GM12878 (cell line): ENCODE results near the gene HCFC2. TPM values are rescaled to one million over a fixed set of nuclear protein-coding genes. Genes with fewer than 3 reads are reported as not detected.

Experiments
- ATAC-seq: fragments of 200-7000 bp; cut with Tn5 transposase; 3 replicates; pipeline ENCODE4 v1.9.1; 2020; ENCODE audit warnings: mild to moderate bottlenecking, moderate library complexity
- BruUV-seq: library from RNA; stranded (reverse); fragments of 400-500 nt; replicated peaks from 2 replicates; lab custom pipeline; 2021; lab: Mats Ljungman, UMichigan
- CTCF ChIA-PET: fragments of 300-600 bp; sonication (Branson Sonifier 250); formaldehyde crosslinking; extraction: SDS; loops from one replicate; lab custom pipeline; 2021; ENCODE audit warnings: inconsistent platforms; lab: Yijun Ruan, JAX
- POLR2A ChIA-PET: fragments of 350-600 bp; formaldehyde crosslinking; extraction: SDS; loops from one replicate; lab custom pipeline; 2021; ENCODE audit warnings: inconsistent platforms; lab: Charles Lee
- RAD21 ChIA-PET: fragments of 300-600 bp; sonication (Branson Sonifier 250); formaldehyde crosslinking; loops from one replicate; lab custom pipeline; 2023; ENCODE audit warnings: antibody characterized with exemption; ENCODE audit not compliant: unreplicated experiment; lab: Charles Lee
- SMC1A ChIA-PET: fragments of 300-600 bp; sonication (Branson Sonifier 250); formaldehyde crosslinking; loops from one replicate; lab custom pipeline; 2023; ENCODE audit not compliant: unreplicated experiment, uncharacterized antibody; lab: Charles Lee
- DNase-seq: peaks from one replicate; pipeline ENCODE4 v3.0.0-alpha.2; 2011; ENCODE audit warnings: low read depth, low spot score
- FAIRE-seq: peaks from 3 replicates; lab custom pipeline; 2011; peaks lifted over from hg19 to GRCh38; lab: Jason Lieb, UNC
- H2AFZ ChIP-seq: 2 replicates; pipeline ENCODE4 v1.6.0; 2011; ENCODE audit warnings: low read depth, low read length, control low read depth; ENCODE audit not compliant: control insufficient read depth
- H3K27ac ChIP-seq: 2 replicates; pipeline ENCODE4 v1.5.1; 2011; ENCODE audit warnings: control low read depth; ENCODE audit not compliant: control insufficient read depth, insufficient read depth
- H3K27me3 ChIP-seq, 2 experiments: replicated peaks in 1 of 2; 2 replicates each; pipeline versions ENCODE4 v1.6.0 to v1.6.1; 2011; ENCODE audit warnings: low read length in 1 of 2; ENCODE audit not compliant: control insufficient read depth in 2 of 2, insufficient read depth in 2 of 2
- H3K36me3 ChIP-seq, 2 experiments: 2 replicates each; pipeline ENCODE4 v1.5.1; 2011; ENCODE audit warnings: low read length in 1 of 2; ENCODE audit not compliant: control insufficient read depth in 2 of 2, insufficient read depth in 2 of 2
- H3K4me1 ChIP-seq: 2 replicates; pipeline ENCODE4 v1.6.1; 2011; ENCODE audit warnings: mild to moderate bottlenecking, low read length, moderate library complexity, mixed read lengths; ENCODE audit not compliant: control insufficient read depth, insufficient read depth
- H3K4me2 ChIP-seq: 2 replicates; pipeline ENCODE4 v1.6.0; 2011; ENCODE audit warnings: control low read depth; ENCODE audit not compliant: control insufficient read depth, insufficient read depth
- H3K4me3 ChIP-seq: fragments of 200-600 bp; sonication (generic); 2 replicates; pipeline ENCODE4 v1.5.1; 2016
- H3K79me2 ChIP-seq: 2 replicates; pipeline ENCODE4 v1.6.0; 2011; ENCODE audit warnings: low read length; ENCODE audit not compliant: control insufficient read depth, insufficient read depth
- H3K9ac ChIP-seq: 2 replicates; pipeline ENCODE4 v1.8.0; 2011; ENCODE audit warnings: low read length, control low read depth, mixed read lengths; ENCODE audit not compliant: control insufficient read depth, insufficient read depth
- H3K9me3 ChIP-seq: replicated peaks from 3 replicates; pipeline ENCODE4 v1.5.1; 2011; ENCODE audit warnings: mild to moderate bottlenecking, low read length; ENCODE audit not compliant: control insufficient read depth, insufficient read depth
- H4K20me1 ChIP-seq: 2 replicates; pipeline ENCODE4 v1.6.0; 2011; ENCODE audit not compliant: control insufficient read depth, insufficient read depth
- CEBPB ChIP-seq, 2 experiments: fragments of 150-350 bp in 1 of 2; IDR thresholded peaks; 2 replicates each; pipeline ENCODE4 v1.6.1; 2012 to 2014; ENCODE audit warnings: low read depth in 2 of 2, low read length in 2 of 2, borderline replicate concordance in 1 of 2, inconsistent platforms in 1 of 2
- CREB1 ChIP-seq: IDR thresholded peaks from 2 replicates; pipeline ENCODE4 v1.6.1; 2012; ENCODE audit warnings: low read depth, mild to moderate bottlenecking, inconsistent platforms
- CTCF ChIP-seq, 3 experiments: IDR thresholded peaks in 2 of 3; conservative IDR thresholded peaks in 1 of 3; 2 replicates each; pipeline ENCODE4 v1.5.1; 2011; ENCODE audit warnings: low read depth in 3 of 3, low read length in 3 of 3, mild to moderate bottlenecking in 3 of 3, control low read depth in 2 of 3, moderate library complexity in 2 of 3, inconsistent platforms in 1 of 3, mixed read lengths in 1 of 3; ENCODE audit not compliant: control insufficient read depth in 2 of 3, insufficient read depth in 1 of 3; ENCODE audit errors: extremely low read depth in 1 of 3
- EP300 ChIP-seq, 2 experiments: fragments of 150-350 bp in 1 of 2; IDR thresholded peaks; 2 replicates each; pipeline ENCODE4 v1.6.1; 2011 to 2012; ENCODE audit warnings: low read depth in 2 of 2, low read length in 2 of 2, borderline replicate concordance in 1 of 2, improper control_type of control experiment in 1 of 2, inconsistent platforms in 1 of 2; ENCODE audit not compliant: control insufficient read depth in 1 of 2
- MYB ChIP-seq: fragments of 150-350 bp; IDR thresholded peaks from 2 replicates; pipeline ENCODE4 v1.6.1; 2014; ENCODE audit warnings: mild to moderate bottlenecking, low read depth, low read length, borderline replicate concordance
- POLR2AphosphoS2 ChIP-seq: IDR thresholded peaks from 2 replicates; pipeline ENCODE4 v1.6.1; 2011; ENCODE audit warnings: low read depth, mild to moderate bottlenecking, low read length, improper control_type of control experiment, moderate library complexity
- RAD21 ChIP-seq: IDR thresholded peaks from 2 replicates; pipeline ENCODE4 v1.6.1; 2011; ENCODE audit warnings: mild to moderate bottlenecking, low read depth, low read length, moderate library complexity; ENCODE audit not compliant: insufficient read depth
- RB1 ChIP-seq: fragments of 450-650 bp; formaldehyde crosslinking; IDR thresholded peaks from 2 replicates; pipeline ENCODE4 v1.6.1; 2017; ENCODE audit warnings: mild to moderate bottlenecking, borderline replicate concordance
- RBBP5 ChIP-seq: fragments of 200-600 bp; sonication (generic); conservative IDR thresholded peaks from 2 replicates; pipeline ENCODE4 v1.6.1; 2016
- SMC3 ChIP-seq: IDR thresholded peaks from 2 replicates; pipeline ENCODE4 v1.6.1; 2011; ENCODE audit warnings: low read length, improper control_type of control experiment, borderline replicate concordance
- SUZ12 ChIP-seq: fragments of 200-600 bp; sonication (generic); IDR thresholded peaks from one replicate; pipeline ENCODE4 v1.6.1; 2018; ENCODE audit warnings: antibody characterized with exemption, mild to moderate bottlenecking; ENCODE audit not compliant: unreplicated experiment
- ZSCAN29 ChIP-seq: fragments of 450-650 bp; IDR thresholded peaks from 2 replicates; pipeline ENCODE4 v1.6.1; 2017; ENCODE audit warnings: mild to moderate bottlenecking, moderate library complexity
- WGBS: methylation state at CpG from one replicate; pipeline ENCODE4 v1.1.6; 2016; ENCODE audit warnings: low lambda C conversion rate; ENCODE audit not compliant: insufficient replicate concordance, insufficient coverage; ENCODE audit errors: missing lambda C conversion rate; 5-methylcytosine and 5-hydroxymethylcytosine counted together
- in situ Hi-C: fragments of 300-500 bp; cut with MboI; formaldehyde crosslinking; loops from 9 replicates; pipeline ENCODE4 v1.14.3; 2018; ENCODE audit warnings: mixed read lengths
- intact Hi-C: fragments of 100-400 bp; cut with micrococcal nuclease; formaldehyde crosslinking; loops from one replicate; pipeline ENCODE4 v1.14.2; 2022; ENCODE audit not compliant: unreplicated experiment
- polyA plus RNA-seq, 11 experiments: library from polyadenylated mRNA; depleted of rRNA in 4 of 11; unstranded in 6 of 11; stranded (reverse) in 5 of 11; fragments of >200 nt; fragmentation: Nextera tagmentation in 4 of 11; fragmentation: Illumina TruSeq in 1 of 11; extraction: Ambion mirVana in 4 of 11; extraction: Trizol in 1 of 11; gene quantifications; 1 replicate in 1 of 11; 2 replicates in 10 of 11; pipeline versions ENCODE4 v1.2.1 to v1.2.3, GENCODE V29; 2011 to 2016; ENCODE audit warnings: inconsistent platforms in 2 of 11, missing spikeins in 2 of 11, low read depth in 1 of 11
- total RNA-seq, 4 experiments: library from RNA; depleted of rRNA in 3 of 4; stranded (reverse); fragments of >200 nt in 3 of 4; fragmentation: Illumina TruSeq in 1 of 4; extraction: Trizol in 1 of 4; gene quantifications; 2 replicates each; pipeline versions ENCODE4 v1.2.1 to v1.2.3, GENCODE V29; 2013 to 2021

HCFC2 gene
- total and polyA plus RNA-seq, 10 of the 15 experiments (the other 5 are each of a cell fraction or from before 2014, with no cell fraction given), result 1.8 to 14.2 (median 9.3) TPM

DNA sequence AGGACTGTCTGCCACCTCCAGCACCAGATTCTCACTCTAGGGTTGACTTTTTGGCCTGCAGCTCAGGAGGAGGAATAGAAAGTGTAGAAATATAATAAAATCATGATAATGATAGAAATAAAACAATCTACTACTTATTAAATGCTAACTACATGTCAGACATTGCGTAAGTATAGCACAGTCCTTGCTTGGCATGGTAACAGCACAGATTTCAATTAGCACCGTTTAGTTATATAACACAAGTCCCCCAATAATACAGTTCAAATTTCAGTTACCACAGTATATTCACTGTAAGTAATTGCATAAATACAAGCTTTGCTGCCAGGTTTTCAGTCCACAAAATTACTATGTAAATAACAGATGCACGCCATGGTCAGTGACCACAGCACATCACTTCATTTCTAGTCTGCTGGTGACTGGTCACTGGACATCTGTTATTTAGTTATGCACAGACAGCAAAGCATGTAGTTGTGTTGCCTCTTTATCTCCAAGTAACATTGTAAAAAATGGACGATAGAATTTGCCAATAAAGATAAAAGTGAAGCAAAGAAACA lies 7.8 kb upstream of the HCFC2 start:
- H3K27ac ChIP-seq, result no peak overlapping the region
- no peaks in the 10 kb centered on the region for H3K36me3 ChIP-seq
- DNase-seq, result no peak
- no peaks in the 10 kb centered on the region for H3K4me1 ChIP-seq
- SMC1A ChIA-PET, result interaction anchor here (4.9 kb wide), 1 partner anchor 53 kb away, joined by 75 read pairs; no protein-coding TSS in a partner anchor
- POLR2A ChIA-PET, result interaction anchor here (1.1 kb wide), 1 partner anchor 29 kb away, joined by 3 read pairs; no protein-coding TSS in a partner anchor
- H3K4me2 ChIP-seq, result no peak overlapping the region
- intact Hi-C loops (loop anchor here (2.0 to 10.0 kb wide), 2 partner anchors 178 to 298 kb away; no protein-coding TSS in a partner anchor), in situ Hi-C loops (loop anchor here (5.0 kb wide), 1 partner anchor 51 kb away; no protein-coding TSS in a partner anchor)
- no peaks in the 10 kb centered on the region for H3K79me2 ChIP-seq
- ATAC-seq, result no peak
- CTCF ChIA-PET, result interaction anchor here (1.8 to 5.9 kb wide), 3 partner anchors 46 to 167 kb away, joined by 3 to 118 read pairs (median 9); no protein-coding TSS in a partner anchor
- H4K20me1 ChIP-seq, result no peaks in the 10 kb centered on the region
- no peak overlapping the region for H3K9ac ChIP-seq
- no peaks in the 10 kb centered on the region for H3K9me3 ChIP-seq
- RAD21 ChIA-PET, result interaction anchor here (0.5 to 5.4 kb wide), 2 partner anchors 52 to 56 kb away, joined by 4 to 50 read pairs; no protein-coding TSS in a partner anchor
- BruUV-seq, result no TSS peak
- no peak for FAIRE-seq
- H3K27me3 ChIP-seq, result peaks cover 0 to 2% of the 10 kb centered on the region in 2 experiments; a peak in 2 of 4 replicates
- WGBS, result 69% methylated on average over 4 of the region's 4 CpGs
- no peak for TF ChIP-seq EP300 (IDR thresholded peaks at IDR 0.05; ENCODE audit: borderline replicate concordance in 1 of 2, control insufficient read depth in 1 of 2, low read depth in 2 of 2, low read length in 2 of 2)
- no peak overlapping the region for H2AFZ ChIP-seq
- no peak overlapping the region for H3K4me3 ChIP-seq

GRCh38 chr12:104057771-104058197 lies 6.5 kb upstream of the HCFC2 start:
- ChIA-PET SMC1A (interaction anchor here (1.0 to 4.9 kb wide), 6 partner anchors 10 to 177 kb away, joined by 4 to 75 read pairs (median 6); no protein-coding TSS in a partner anchor), POLR2A (interaction anchor here (1.1 to 1.7 kb wide), 2 partner anchors 30 to 51 kb away, joined by 3 to 4 read pairs; no protein-coding TSS in a partner anchor), RAD21 (interaction anchor here (0.8 to 5.4 kb wide), 4 partner anchors 11 to 58 kb away, joined by 3 to 50 read pairs (median 3); no protein-coding TSS in a partner anchor), CTCF (interaction anchor here (0.7 to 5.9 kb wide), 14 partner anchors 8 to 301 kb away, joined by 3 to 118 read pairs (median 6); no protein-coding TSS in a partner anchor)
- Histone ChIP-seq H3K27me3 (peaks cover 0 to 2% of the 10 kb centered on the region in 2 experiments; a peak in 2 of 4 replicates), H4K20me1 (no peaks in the 10 kb centered on the region), H3K27ac (no peak overlapping the region), H3K9ac (no peak overlapping the region), H3K79me2 (no peaks in the 10 kb centered on the region), H3K4me1 (no peaks in the 10 kb centered on the region), H2AFZ (no peak overlapping the region), H3K36me3 (no peaks in the 10 kb centered on the region), H3K9me3 (no peaks in the 10 kb centered on the region), H3K4me2 (no peak overlapping the region), H3K4me3 (no peak overlapping the region)
- peak; percentile 68 for ATAC-seq
- intact Hi-C loops (loop anchor here (1.0 to 10.0 kb wide), 3 partner anchors 52 to 297 kb away; no protein-coding TSS in a partner anchor), in situ Hi-C loops (loop anchor here (5.0 kb wide), 1 partner anchor 50 kb away; no protein-coding TSS in a partner anchor)
- DNase-seq, result no peak
- BruUV-seq, result no TSS peak
- TF ChIP-seq RB1 (0 out of 2 replicates have a peak, but pooled peaks have one; percentile 26), CREB1 (no peak), SMC3 (peak; percentile 60; the same call in 1 of the 2 replicates), SUZ12 (no peak), CEBPB (IDR thresholded peaks at IDR 0.05; ENCODE audit: borderline replicate concordance in 1 of 2, low read depth in 2 of 2, low read length in 2 of 2) (no peak), MYB (no peak), RBBP5 (no peak), ZSCAN29 (no peak), CTCF (IDR thresholded peaks at IDR 0.05 in 2 of 3, conservative IDR thresholded peaks at IDR 0.05 in 1 of 3; ENCODE audit: control insufficient read depth in 2 of 3, extremely low read depth in 1 of 3, insufficient read depth in 1 of 3, low read depth in 3 of 3, low read length in 3 of 3) (peak; percentile 71 to 77 (median 75)), RAD21 (peak; percentile 83), POLR2AphosphoS2 (no peak)
- FAIRE-seq, result peak; percentile 7
- 0% methylated on average over 1 of the region's 1 CpG for WGBS
